ENCODE measurements around the gene PIP5KL1.

Gene PIP5KL1

DNA sequence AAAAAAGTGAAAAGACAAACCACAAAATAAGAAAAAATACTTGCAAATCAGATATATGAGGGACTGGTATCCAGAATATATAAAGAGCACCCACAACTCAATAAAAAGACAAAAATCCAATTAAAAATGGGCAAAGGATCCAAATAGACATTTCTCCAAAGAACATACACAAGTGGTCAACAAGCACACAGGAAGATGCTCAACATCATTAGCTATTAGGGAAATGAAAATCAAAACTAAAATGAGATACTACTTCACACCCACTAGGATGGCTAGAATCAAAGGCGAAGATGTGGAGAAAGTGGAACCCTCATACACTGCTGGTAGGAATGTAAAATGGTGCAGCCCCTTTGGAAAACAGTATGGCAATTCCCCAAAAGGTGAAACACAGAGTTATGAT is 28.2 kb upstream of the PIP5KL1 start:
- intact Hi-C loops (cut with DNase I; ENCODE audit: low total_unique reads), result no loop called here
- TF ChIP-seq CTCF (IDR thresholded peaks at IDR 0.05), result no peak

DNA sequence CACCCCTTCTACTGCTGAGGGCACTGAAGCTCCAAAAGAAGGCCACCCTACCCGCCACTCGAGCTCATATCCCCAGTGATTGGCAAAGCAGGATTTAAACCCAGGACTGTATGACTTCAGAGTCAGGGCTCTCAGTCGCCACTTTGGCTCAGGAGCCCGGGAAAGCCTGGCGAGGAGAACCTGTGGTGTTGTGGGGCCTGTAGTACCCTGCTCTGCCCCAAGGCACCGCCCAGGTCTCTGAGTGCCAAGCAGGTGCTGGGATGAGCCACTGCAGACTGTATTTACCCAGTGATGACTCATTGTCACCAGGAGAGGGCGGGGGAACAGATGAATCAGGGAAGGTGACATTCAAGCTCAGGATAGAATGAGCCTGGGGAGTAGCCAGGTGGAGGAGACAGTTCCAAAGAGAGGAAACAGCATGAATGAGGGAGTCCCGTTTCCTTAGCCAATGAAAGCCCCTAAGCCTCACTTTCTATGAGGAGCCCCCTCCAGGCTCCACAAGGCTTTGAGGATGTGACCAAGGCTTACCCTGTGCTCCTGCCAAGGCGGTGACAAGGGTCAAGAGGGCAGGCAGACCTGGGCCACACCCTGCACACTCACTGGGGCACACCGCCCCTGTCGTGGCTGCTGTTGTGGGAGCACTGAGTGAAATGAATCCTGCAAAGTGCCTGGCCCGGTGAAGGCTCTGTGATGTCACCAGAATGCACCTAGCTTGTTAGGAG is 24.9 kb upstream of the PIP5KL1 start:
- no peaks in the 10 kb centered on the region for H3K36me3 ChIP-seq
- H3K27ac ChIP-seq, result no peak overlapping the region
- no peak for DNase-seq
- peaks cover 0 to 46% (median 10%) of the 10 kb centered on the region in 4 donors for H3K4me1 ChIP-seq
- no peak overlapping the region for H3K4me3 ChIP-seq
- intact Hi-C loops (cut with DNase I; ENCODE audit: low total_unique reads), result no loop called here
- no peaks in the 10 kb centered on the region for H3K9me3 ChIP-seq
- no peaks in the 10 kb centered on the region for H3K27me3 ChIP-seq
- TF ChIP-seq CTCF (IDR thresholded peaks at IDR 0.05), result peak in 1 of 2 experiments; percentile 15

More for the DNA sequence above, 28.2 kb upstream of the PIP5KL1 start:
- Histone ChIP-seq H3K36me3 (no peaks in the 10 kb centered on the region), H3K4me3 (no peak overlapping the region), H3K9me3 (no peaks in the 10 kb centered on the region), H3K27me3 (no peaks in the 10 kb centered on the region), H3K4me1 (peaks cover 6 to 67% (median 35%) of the 10 kb centered on the region in 4 donors), H3K27ac (no peak overlapping the region)
- DNase-seq, result no peak

DNA sequence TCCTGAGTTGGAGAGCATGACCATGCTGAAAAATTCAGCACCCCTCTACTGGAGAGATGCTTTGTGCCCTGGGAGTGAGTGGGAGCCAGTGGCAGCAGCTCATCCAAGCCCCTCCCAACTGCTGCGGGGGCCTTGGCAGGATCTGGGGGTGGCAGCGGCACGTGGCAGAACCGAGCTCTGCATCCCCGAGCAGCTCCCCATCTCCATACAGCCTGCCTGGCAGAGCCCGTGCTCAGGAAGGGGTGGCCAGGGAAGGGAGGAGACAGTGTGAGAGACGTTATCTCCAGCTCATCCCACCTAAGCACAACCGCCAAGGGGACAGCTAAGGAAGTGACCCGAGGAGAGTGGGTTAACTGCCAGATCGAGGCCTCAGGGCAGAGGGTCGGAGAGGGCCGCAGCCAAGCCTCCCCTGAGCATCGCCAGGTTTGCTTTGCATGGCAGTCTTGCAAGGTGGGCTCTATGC is 24.3 kb upstream of the PIP5KL1 start:
- H3K9me3 ChIP-seq, result no peaks in the 10 kb centered on the region
- H3K36me3 ChIP-seq, result no peaks in the 10 kb centered on the region
- no peak for TF ChIP-seq CTCF (IDR thresholded peaks at IDR 0.05)
- no peaks in the 10 kb centered on the region for H3K27me3 ChIP-seq
- H3K27ac ChIP-seq, result no peak overlapping the region
- H3K4me3 ChIP-seq, result no peak overlapping the region
- intact Hi-C loops (cut with DNase I; ENCODE audit: low total_unique reads), result no loop called here
- DNase-seq, result no peak
- peaks cover 0 to 46% (median 7%) of the 10 kb centered on the region in 4 donors for H3K4me1 ChIP-seq

- H3K36me3 ChIP-seq, result no peaks in the 10 kb centered on the region
- peaks cover 0 to 45% (median 7%) of the 10 kb centered on the region in 4 donors for H3K4me1 ChIP-seq
- no peak overlapping the region for H3K27ac ChIP-seq
- H3K9me3 ChIP-seq, result no peaks in the 10 kb centered on the region
- no peak for TF ChIP-seq CTCF (IDR thresholded peaks at IDR 0.05)
- H3K27me3 ChIP-seq, result no peaks in the 10 kb centered on the region
- intact Hi-C loops (cut with DNase I; ENCODE audit: low total_unique reads), result no loop called here
- no peak overlapping the region for H3K4me3 ChIP-seq
- DNase-seq, result no peak
Measured at GRCh38 chr9:127953768-127954505, 23.4 kb upstream of the PIP5KL1 start.

DNA sequence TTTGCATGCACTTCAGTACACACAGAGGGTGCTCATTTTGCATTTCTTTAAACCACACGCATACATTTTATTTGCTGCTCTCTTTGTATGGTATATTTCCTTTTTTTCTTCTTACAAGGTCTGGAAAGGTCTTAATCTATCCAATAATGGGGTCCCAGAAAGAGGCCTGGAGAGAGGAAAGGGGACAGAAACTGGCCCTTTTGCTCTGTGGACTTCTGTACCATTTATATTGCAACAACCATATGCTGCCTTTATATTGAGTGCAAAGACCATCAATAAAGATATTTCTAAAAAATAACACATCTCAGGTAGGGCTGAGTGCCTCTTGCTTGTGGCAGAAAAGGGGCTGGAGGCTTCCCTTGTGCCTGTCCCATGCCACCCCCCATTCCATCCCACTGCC is 22.6 kb upstream of the PIP5KL1 start:
- intact Hi-C loops (cut with DNase I; ENCODE audit: low total_unique reads), result no loop called here
- peaks cover 0 to 46% (median 7%) of the 10 kb centered on the region in 4 donors for H3K4me1 ChIP-seq
- H3K4me3 ChIP-seq, result no peak overlapping the region
- no peaks in the 10 kb centered on the region for H3K27me3 ChIP-seq
- H3K9me3 ChIP-seq, result no peaks in the 10 kb centered on the region
- DNase-seq, result no peak
- H3K36me3 ChIP-seq, result peaks cover 0 to 5% (median 0%) of the 10 kb centered on the region in 3 donors
- H3K27ac ChIP-seq, result no peak overlapping the region
- no peak for TF ChIP-seq CTCF (IDR thresholded peaks at IDR 0.05)
